HepG2 (cell line): ENCODE results near the gene RPP21. TPM values are rescaled to one million over a fixed set of nuclear protein-coding genes. Genes with fewer than 3 reads are reported as not detected.

Experiments
- DMAP1 ChIP-seq: IDR thresholded peaks from 2 replicates; pipeline ENCODE4 v1.6.1; 2016
- DR1 ChIP-seq: sonication (generic); formaldehyde crosslinking; IDR thresholded peaks from 2 replicates; pipeline ENCODE4 v1.8.0; 2021; ENCODE audit warnings: mild to moderate bottlenecking, missing genetic modification reagents, inconsistent platforms
- FOXK2 ChIP-seq: fragments of 450-650 bp; IDR thresholded peaks from 2 replicates; pipeline ENCODE4 v1.6.1; 2016
- GTF2F1 ChIP-seq: fragments of 150-350 bp; IDR thresholded peaks from 2 replicates; pipeline ENCODE4 v1.6.1; 2014; ENCODE audit warnings: low read length
- KLF9 ChIP-seq: IDR thresholded peaks from 2 replicates; pipeline ENCODE4 v1.6.1; 2016; ENCODE audit warnings: low read depth
- MAZ ChIP-seq, 2 experiments: sonication (generic) in 1 of 2; formaldehyde crosslinking in 1 of 2; IDR thresholded peaks; 2 replicates each; pipeline versions ENCODE4 v1.5.0 to v1.6.1; 2012 to 2020; ENCODE audit warnings: low read depth in 2 of 2, mild to moderate bottlenecking in 2 of 2, borderline replicate concordance in 1 of 2, improper control_type of control experiment in 1 of 2, low read length in 1 of 2, missing genetic modification reagents in 1 of 2, moderate library complexity in 1 of 2
- NRL ChIP-seq: sonication (generic); formaldehyde crosslinking; IDR thresholded peaks from 2 replicates; pipeline ENCODE4 v1.5.0; 2020; ENCODE audit warnings: missing genetic modification reagents, mild to moderate bottlenecking, moderate library complexity, borderline replicate concordance
- RAD51 ChIP-seq: fragments of 450-650 bp; IDR thresholded peaks from 2 replicates; pipeline ENCODE4 v1.6.1; 2016; ENCODE audit warnings: borderline replicate concordance
- SETDB1 ChIP-seq: sonication (generic); formaldehyde crosslinking; IDR thresholded peaks from 2 replicates; pipeline ENCODE4 v1.5.1; 2020; ENCODE audit warnings: missing genetic modification reagents, mild to moderate bottlenecking, borderline replicate concordance
- ZFP82 ChIP-seq: sonication (generic); formaldehyde crosslinking; IDR thresholded peaks from 2 replicates; pipeline ENCODE4 v1.5.1; 2020; ENCODE audit warnings: mild to moderate bottlenecking, missing genetic modification reagents, borderline replicate concordance
- ZNF263 ChIP-seq: sonication (generic); formaldehyde crosslinking; IDR thresholded peaks from 2 replicates; pipeline ENCODE4 v1.4.0; 2020; ENCODE audit warnings: missing genetic modification reagents
- ZNF557 ChIP-seq: sonication (generic); formaldehyde crosslinking; IDR thresholded peaks from 2 replicates; pipeline ENCODE4 v1.4.0; 2020; ENCODE audit warnings: missing genetic modification reagents
- ZNF678 ChIP-seq: sonication (generic); formaldehyde crosslinking; IDR thresholded peaks from 2 replicates; pipeline ENCODE4 v1.4.0; 2020; ENCODE audit warnings: mild to moderate bottlenecking, missing genetic modification reagents
- ZNF713 ChIP-seq: sonication (generic); formaldehyde crosslinking; IDR thresholded peaks from 2 replicates; pipeline ENCODE4 v1.4.0; 2020; ENCODE audit warnings: mild to moderate bottlenecking, missing genetic modification reagents
- ZNF782 ChIP-seq: sonication (generic); formaldehyde crosslinking; IDR thresholded peaks from 2 replicates; pipeline ENCODE4 v1.4.0; 2020; ENCODE audit warnings: missing genetic modification reagents, mild to moderate bottlenecking, borderline replicate concordance
- ZSCAN21 ChIP-seq: sonication (generic); formaldehyde crosslinking; IDR thresholded peaks from 2 replicates; pipeline ENCODE4 v1.8.0; 2022; ENCODE audit warnings: mild to moderate bottlenecking, missing genetic modification reagents, moderate library complexity, borderline replicate concordance
- polyA plus RNA-seq, 8 experiments: library from polyadenylated mRNA; depleted of rRNA in 3 of 8; stranded (reverse) in 7 of 8; unstranded in 1 of 8; fragments of >200 nt; fragmentation: Illumina TruSeq in 4 of 8; extraction: Trizol in 4 of 8; gene quantifications; 2 replicates each; pipeline versions ENCODE4 v1.2.1 to v1.2.3, GENCODE V29; 2011 to 2016; ENCODE audit warnings: low read depth in 4 of 8, missing spikeins in 1 of 8, mixed read lengths in 1 of 8; ENCODE audit not compliant: insufficient read depth in 1 of 8
- total RNA-seq, 5 experiments: library from RNA; depleted of rRNA; stranded (reverse); fragments of >200 nt; fragmentation: Illumina TruSeq; extraction: Trizol; gene quantifications; 2 replicates each; pipeline ENCODE4 v1.2.3, GENCODE V29; 2016; ENCODE audit warnings: low read depth in 1 of 5
- TF ChIP-seq, protein P1 (sequence below): sonication (generic); formaldehyde crosslinking; IDR thresholded peaks from 2 replicates; pipeline ENCODE4 v1.4.0; 2020; ENCODE audit warnings: missing genetic modification reagents
- TF ChIP-seq, protein P2 (sequence below): fragments of 450-650 bp; IDR thresholded peaks from 2 replicates; pipeline ENCODE4 v1.6.1; 2017; ENCODE audit warnings: mild to moderate bottlenecking
- TF ChIP-seq, protein P3 (sequence below): sonication (generic); formaldehyde crosslinking; IDR thresholded peaks from 2 replicates; pipeline ENCODE4 v1.4.0; 2020; ENCODE audit warnings: mild to moderate bottlenecking, missing genetic modification reagents

RPP21 gene
- total and polyA plus RNA-seq, 2 of the 13 experiments (the other 11 are each of a cell fraction or from before 2014, with no cell fraction given) = 53.1 to 72.3 TPM

DNA sequence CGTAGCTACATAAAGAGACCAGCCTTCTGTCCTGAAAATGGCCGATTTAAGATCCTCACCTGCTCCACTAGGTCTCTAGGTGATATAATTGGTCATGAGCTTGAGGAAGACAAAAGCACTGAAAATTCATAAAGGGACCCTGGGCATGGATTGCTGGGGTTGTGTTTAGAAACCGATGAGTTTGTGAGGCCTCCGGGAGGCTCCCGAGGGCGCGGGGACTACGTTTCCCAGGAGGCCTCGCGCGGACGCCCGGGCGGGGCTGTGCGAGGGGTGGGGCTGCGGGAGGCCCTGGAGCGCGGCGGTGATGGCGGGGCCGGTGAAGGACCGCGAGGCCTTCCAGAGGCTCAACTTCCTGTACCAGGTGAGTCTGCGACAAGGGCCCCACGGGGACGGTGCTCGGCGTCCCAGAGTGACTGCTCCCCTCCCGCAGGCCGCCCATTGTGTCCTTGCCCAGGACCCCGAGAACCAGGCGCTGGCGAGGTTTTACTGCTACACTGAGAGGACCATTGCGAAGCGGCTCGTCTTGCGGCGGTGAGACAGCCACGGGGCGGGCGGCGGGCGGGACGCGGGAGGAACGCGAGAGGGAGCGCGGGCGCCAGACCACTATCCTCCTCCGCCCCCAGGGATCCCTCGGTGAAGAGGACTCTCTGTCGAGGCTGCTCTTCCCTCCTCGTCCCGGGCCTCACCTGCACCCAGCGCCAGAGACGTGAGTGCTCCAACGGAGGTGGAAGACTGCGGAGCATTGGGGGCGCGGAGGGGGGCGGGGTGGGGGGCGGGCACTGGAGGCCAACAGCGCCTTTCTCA lies at the start of gene RPP21 (continued):
- peak; percentile 88 for TF ChIP-seq ZSCAN21 (CRISPR knock-in tag)
- TF ChIP-seq GTF2F1 = no peak
- TF ChIP-seq ZNF557 = peak; percentile 94
- TF ChIP-seq NRL (CRISPR knock-in tag) = peak; percentile 98; the same call in 1 of the 2 replicates
- TF ChIP-seq, protein P1, sequence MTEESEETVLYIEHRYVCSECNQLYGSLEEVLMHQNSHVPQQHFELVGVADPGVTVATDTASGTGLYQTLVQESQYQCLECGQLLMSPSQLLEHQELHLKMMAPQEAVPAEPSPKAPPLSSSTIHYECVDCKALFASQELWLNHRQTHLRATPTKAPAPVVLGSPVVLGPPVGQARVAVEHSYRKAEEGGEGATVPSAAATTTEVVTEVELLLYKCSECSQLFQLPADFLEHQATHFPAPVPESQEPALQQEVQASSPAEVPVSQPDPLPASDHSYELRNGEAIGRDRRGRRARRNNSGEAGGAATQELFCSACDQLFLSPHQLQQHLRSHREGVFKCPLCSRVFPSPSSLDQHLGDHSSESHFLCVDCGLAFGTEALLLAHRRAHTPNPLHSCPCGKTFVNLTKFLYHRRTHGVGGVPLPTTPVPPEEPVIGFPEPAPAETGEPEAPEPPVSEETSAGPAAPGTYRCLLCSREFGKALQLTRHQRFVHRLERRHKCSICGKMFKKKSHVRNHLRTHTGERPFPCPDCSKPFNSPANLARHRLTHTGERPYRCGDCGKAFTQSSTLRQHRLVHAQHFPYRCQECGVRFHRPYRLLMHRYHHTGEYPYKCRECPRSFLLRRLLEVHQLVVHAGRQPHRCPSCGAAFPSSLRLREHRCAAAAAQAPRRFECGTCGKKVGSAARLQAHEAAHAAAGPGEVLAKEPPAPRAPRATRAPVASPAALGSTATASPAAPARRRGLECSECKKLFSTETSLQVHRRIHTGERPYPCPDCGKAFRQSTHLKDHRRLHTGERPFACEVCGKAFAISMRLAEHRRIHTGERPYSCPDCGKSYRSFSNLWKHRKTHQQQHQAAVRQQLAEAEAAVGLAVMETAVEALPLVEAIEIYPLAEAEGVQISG = peak; percentile 95
- no peak for TF ChIP-seq RAD51
- no peak for TF ChIP-seq SETDB1 (CRISPR knock-in tag)
- peak; percentile 54 for TF ChIP-seq ZNF782 (CRISPR knock-in tag)
- TF ChIP-seq, protein P2, sequence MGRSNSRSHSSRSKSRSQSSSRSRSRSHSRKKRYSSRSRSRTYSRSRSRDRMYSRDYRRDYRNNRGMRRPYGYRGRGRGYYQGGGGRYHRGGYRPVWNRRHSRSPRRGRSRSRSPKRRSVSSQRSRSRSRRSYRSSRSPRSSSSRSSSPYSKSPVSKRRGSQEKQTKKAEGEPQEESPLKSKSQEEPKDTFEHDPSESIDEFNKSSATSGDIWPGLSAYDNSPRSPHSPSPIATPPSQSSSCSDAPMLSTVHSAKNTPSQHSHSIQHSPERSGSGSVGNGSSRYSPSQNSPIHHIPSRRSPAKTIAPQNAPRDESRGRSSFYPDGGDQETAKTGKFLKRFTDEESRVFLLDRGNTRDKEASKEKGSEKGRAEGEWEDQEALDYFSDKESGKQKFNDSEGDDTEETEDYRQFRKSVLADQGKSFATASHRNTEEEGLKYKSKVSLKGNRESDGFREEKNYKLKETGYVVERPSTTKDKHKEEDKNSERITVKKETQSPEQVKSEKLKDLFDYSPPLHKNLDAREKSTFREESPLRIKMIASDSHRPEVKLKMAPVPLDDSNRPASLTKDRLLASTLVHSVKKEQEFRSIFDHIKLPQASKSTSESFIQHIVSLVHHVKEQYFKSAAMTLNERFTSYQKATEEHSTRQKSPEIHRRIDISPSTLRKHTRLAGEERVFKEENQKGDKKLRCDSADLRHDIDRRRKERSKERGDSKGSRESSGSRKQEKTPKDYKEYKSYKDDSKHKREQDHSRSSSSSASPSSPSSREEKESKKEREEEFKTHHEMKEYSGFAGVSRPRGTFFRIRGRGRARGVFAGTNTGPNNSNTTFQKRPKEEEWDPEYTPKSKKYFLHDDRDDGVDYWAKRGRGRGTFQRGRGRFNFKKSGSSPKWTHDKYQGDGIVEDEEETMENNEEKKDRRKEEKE = no peak
- TF ChIP-seq, protein P3, sequence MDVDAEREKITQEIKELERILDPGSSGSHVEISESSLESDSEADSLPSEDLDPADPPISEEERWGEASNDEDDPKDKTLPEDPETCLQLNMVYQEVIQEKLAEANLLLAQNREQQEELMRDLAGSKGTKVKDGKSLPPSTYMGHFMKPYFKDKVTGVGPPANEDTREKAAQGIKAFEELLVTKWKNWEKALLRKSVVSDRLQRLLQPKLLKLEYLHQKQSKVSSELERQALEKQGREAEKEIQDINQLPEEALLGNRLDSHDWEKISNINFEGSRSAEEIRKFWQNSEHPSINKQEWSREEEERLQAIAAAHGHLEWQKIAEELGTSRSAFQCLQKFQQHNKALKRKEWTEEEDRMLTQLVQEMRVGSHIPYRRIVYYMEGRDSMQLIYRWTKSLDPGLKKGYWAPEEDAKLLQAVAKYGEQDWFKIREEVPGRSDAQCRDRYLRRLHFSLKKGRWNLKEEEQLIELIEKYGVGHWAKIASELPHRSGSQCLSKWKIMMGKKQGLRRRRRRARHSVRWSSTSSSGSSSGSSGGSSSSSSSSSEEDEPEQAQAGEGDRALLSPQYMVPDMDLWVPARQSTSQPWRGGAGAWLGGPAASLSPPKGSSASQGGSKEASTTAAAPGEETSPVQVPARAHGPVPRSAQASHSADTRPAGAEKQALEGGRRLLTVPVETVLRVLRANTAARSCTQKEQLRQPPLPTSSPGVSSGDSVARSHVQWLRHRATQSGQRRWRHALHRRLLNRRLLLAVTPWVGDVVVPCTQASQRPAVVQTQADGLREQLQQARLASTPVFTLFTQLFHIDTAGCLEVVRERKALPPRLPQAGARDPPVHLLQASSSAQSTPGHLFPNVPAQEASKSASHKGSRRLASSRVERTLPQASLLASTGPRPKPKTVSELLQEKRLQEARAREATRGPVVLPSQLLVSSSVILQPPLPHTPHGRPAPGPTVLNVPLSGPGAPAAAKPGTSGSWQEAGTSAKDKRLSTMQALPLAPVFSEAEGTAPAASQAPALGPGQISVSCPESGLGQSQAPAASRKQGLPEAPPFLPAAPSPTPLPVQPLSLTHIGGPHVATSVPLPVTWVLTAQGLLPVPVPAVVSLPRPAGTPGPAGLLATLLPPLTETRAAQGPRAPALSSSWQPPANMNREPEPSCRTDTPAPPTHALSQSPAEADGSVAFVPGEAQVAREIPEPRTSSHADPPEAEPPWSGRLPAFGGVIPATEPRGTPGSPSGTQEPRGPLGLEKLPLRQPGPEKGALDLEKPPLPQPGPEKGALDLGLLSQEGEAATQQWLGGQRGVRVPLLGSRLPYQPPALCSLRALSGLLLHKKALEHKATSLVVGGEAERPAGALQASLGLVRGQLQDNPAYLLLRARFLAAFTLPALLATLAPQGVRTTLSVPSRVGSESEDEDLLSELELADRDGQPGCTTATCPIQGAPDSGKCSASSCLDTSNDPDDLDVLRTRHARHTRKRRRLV (CRISPR knock-in tag) = peak; percentile 91; the same call in 1 of the 2 replicates
- no peak for TF ChIP-seq FOXK2
- TF ChIP-seq DR1 (CRISPR knock-in tag) = peak; percentile 79; the same call in 1 of the 2 replicates
- TF ChIP-seq ZNF263 (CRISPR knock-in tag) = peak; percentile 94
- TF ChIP-seq ZFP82 = peak; percentile 85; the same call in 1 of the 2 replicates
- TF ChIP-seq ZNF678 (CRISPR knock-in tag) = no peak
- TF ChIP-seq KLF9 (CRISPR knock-in tag) = peak; percentile 70; the same call in 1 of the 2 replicates
- TF ChIP-seq ZNF713 (CRISPR knock-in tag) = no peak
- peak; percentile 99 for TF ChIP-seq MAZ (IDR thresholded peaks at IDR 0.05; ENCODE audit: borderline replicate concordance, low read depth, low read length)
- peak; percentile 93 for TF ChIP-seq MAZ (CRISPR knock-in tag; IDR thresholded peaks at IDR 0.05; ENCODE audit: low read depth)
- peak; percentile 95 for TF ChIP-seq DMAP1
